ENCODE data around the gene FBXO34.
A peak's percentile ranks its signal among the peaks of the same experiment; 100 is the strongest.

FBXO34 gene

GRCh38 chr14:55347748-55348147 is 76.5 kb downstream of the FBXO34 start:
- DNase-seq (ENCODE audit: low read depth in 1 of 2, low spot score in 1 of 2), result no peak
- in situ Hi-C loops (cut with HindIII; ENCODE audit: low pct_unique_long_range_greater_than_20kb, low sequenced_read_pairs), result no loop called here
- no peak for TF ChIP-seq JUND (IDR thresholded peaks at IDR 0.05; ENCODE audit: low read depth)

GRCh38 chr14:55348766-55349453 is 77.7 kb downstream of the FBXO34 start:
- no peak for DNase-seq (ENCODE audit: low read depth in 1 of 2, low spot score in 1 of 2)
- in situ Hi-C loops (cut with HindIII; ENCODE audit: low pct_unique_long_range_greater_than_20kb, low sequenced_read_pairs), result no loop called here
- no peak for TF ChIP-seq JUND (IDR thresholded peaks at IDR 0.05; ENCODE audit: low read depth)

- in situ Hi-C loops (cut with HindIII; ENCODE audit: low pct_unique_long_range_greater_than_20kb, low sequenced_read_pairs), result no loop called here
- no peak for TF ChIP-seq JUND (IDR thresholded peaks at IDR 0.05; ENCODE audit: low read depth)
- no peak for DNase-seq (ENCODE audit: low read depth in 1 of 2, low spot score in 1 of 2)
Observed at GRCh38 chr14:55349565-55349964, 78.3 kb downstream of the FBXO34 start.

GRCh38 chr14:55350461-55350860 is 79.2 kb downstream of the FBXO34 start:
- in situ Hi-C loops (cut with HindIII; ENCODE audit: low pct_unique_long_range_greater_than_20kb, low sequenced_read_pairs), result no loop called here
- no peak for DNase-seq (ENCODE audit: low read depth in 1 of 2, low spot score in 1 of 2)
- TF ChIP-seq JUND (IDR thresholded peaks at IDR 0.05; ENCODE audit: low read depth), result no peak

GRCh38 chr14:55351111-55351510 is 79.9 kb downstream of the FBXO34 start:
- in situ Hi-C loops (cut with HindIII; ENCODE audit: low pct_unique_long_range_greater_than_20kb, low sequenced_read_pairs), result no loop called here
- DNase-seq (ENCODE audit: low read depth in 1 of 2, low spot score in 1 of 2), result no peak
- no peak for TF ChIP-seq JUND (IDR thresholded peaks at IDR 0.05; ENCODE audit: low read depth)

GRCh38 chr14:55352201-55352600 is 81.0 kb downstream of the FBXO34 start:
- in situ Hi-C loops (cut with HindIII; ENCODE audit: low pct_unique_long_range_greater_than_20kb, low sequenced_read_pairs), result no loop called here
- no peak for TF ChIP-seq JUND (IDR thresholded peaks at IDR 0.05; ENCODE audit: low read depth)
- DNase-seq (ENCODE audit: low read depth in 1 of 2, low spot score in 1 of 2), result no peak

GRCh38 chr14:55353686-55354467 is 82.7 kb downstream of the FBXO34 start:
- DNase-seq (ENCODE audit: low read depth in 1 of 2, low spot score in 1 of 2), result no peak
- in situ Hi-C loops (cut with HindIII; ENCODE audit: low pct_unique_long_range_greater_than_20kb, low sequenced_read_pairs), result no loop called here
- no peak for TF ChIP-seq JUND (IDR thresholded peaks at IDR 0.05; ENCODE audit: low read depth)

GRCh38 chr14:55354500-55354899 is 83.3 kb downstream of the FBXO34 start:
- in situ Hi-C loops (cut with HindIII; ENCODE audit: low pct_unique_long_range_greater_than_20kb, low sequenced_read_pairs), result no loop called here
- no peak for TF ChIP-seq JUND (IDR thresholded peaks at IDR 0.05; ENCODE audit: low read depth)
- DNase-seq (ENCODE audit: low read depth in 1 of 2, low spot score in 1 of 2), result peak; percentile 81 to 87

GRCh38 chr14:55355922-55356321 is 84.7 kb downstream of the FBXO34 start:
- in situ Hi-C loops (cut with HindIII; ENCODE audit: low pct_unique_long_range_greater_than_20kb, low sequenced_read_pairs), result no loop called here
- no peak for DNase-seq (ENCODE audit: low read depth in 1 of 2, low spot score in 1 of 2)
- no peak for TF ChIP-seq JUND (IDR thresholded peaks at IDR 0.05; ENCODE audit: low read depth)

- no peak for TF ChIP-seq JUND (IDR thresholded peaks at IDR 0.05; ENCODE audit: low read depth)
- in situ Hi-C loops (cut with HindIII; ENCODE audit: low pct_unique_long_range_greater_than_20kb, low sequenced_read_pairs), result no loop called here
- DNase-seq (ENCODE audit: low read depth in 1 of 2, low spot score in 1 of 2), result peak in 1 of 2 experiments; percentile 71
Observed at GRCh38 chr14:55356913-55357312, 85.7 kb downstream of the FBXO34 start.

- in situ Hi-C loops (cut with HindIII; ENCODE audit: low pct_unique_long_range_greater_than_20kb, low sequenced_read_pairs), result no loop called here
- TF ChIP-seq JUND (IDR thresholded peaks at IDR 0.05; ENCODE audit: low read depth), result no peak
- no peak for DNase-seq (ENCODE audit: low read depth in 1 of 2, low spot score in 1 of 2)
Observed at GRCh38 chr14:55359307-55359706, 88.1 kb downstream of the FBXO34 start.

GRCh38 chr14:55361190-55361589 is 90.0 kb downstream of the FBXO34 start:
- TF ChIP-seq JUND (IDR thresholded peaks at IDR 0.05; ENCODE audit: low read depth), result no peak
- no peak for DNase-seq (ENCODE audit: low read depth in 1 of 2, low spot score in 1 of 2)
- in situ Hi-C loops (cut with HindIII; ENCODE audit: low pct_unique_long_range_greater_than_20kb, low sequenced_read_pairs), result no loop called here

- in situ Hi-C loops (cut with HindIII; ENCODE audit: low pct_unique_long_range_greater_than_20kb, low sequenced_read_pairs), result no loop called here
- TF ChIP-seq JUND (IDR thresholded peaks at IDR 0.05; ENCODE audit: low read depth), result no peak
- DNase-seq (ENCODE audit: low read depth in 1 of 2, low spot score in 1 of 2), result no peak
Observed at GRCh38 chr14:55366271-55366670, 95.0 kb downstream of the FBXO34 start.
